Astrocyte of the cerebellum (primary cell): Measurements from ENCODE around the gene WFS1.
A peak's percentile ranks its signal among the peaks of the same experiment; 100 is the strongest.

Experiments
- DNase-seq: peaks from one replicate; pipeline ENCODE4 v3.0.0-alpha.2; 2011; ENCODE audit warnings: low read depth
- H3K4me3 ChIP-seq: 2 replicates; pipeline ENCODE4 v1.5.1; 2011; ENCODE audit warnings: mild to moderate bottlenecking, low read depth, low read length, moderate library complexity
- in situ Hi-C: cut with HindIII; loops from 2 replicates; pipeline ENCODE4 v1.10.0; 2017; ENCODE audit warnings: low sequenced_read_pairs
- TF ChIP-seq, protein P1 (sequence below): IDR thresholded peaks from 2 replicates; pipeline ENCODE4 v1.5.1; 2012; ENCODE audit warnings: low read length, low read depth, moderate library complexity, mild to moderate bottlenecking; ENCODE audit errors: missing control alignments

WFS1 gene

DNA sequence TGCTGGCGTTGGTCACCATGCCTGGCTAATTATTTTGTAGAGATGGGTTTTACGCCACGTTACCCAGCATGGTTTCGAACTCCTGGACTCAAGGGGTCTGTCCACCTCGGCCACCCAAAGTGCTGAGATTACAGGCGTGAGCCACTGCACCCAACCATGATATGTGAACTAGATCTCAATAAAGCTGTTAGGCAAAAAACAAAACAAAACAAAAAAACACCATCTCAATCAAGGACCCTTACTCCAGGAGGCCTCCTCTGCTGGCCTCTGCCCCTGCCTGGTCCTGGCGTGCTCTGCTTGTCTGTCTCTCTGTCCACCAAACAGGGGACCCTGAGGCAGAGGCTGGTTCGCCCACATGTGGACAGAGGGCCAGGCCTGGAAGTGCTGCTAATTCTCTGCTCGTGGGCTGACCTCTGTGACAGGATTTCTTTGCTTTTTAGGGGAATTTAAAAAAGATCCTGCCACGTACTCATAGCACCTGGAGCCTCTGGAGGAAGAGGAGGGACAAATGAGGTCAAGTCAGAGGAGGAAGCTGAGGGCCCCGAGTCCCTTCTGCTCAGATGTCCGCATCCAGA, 32.7 kb upstream of the WFS1 start:
- in situ Hi-C loops, result no loop called here
- H3K4me3 ChIP-seq, result no peak overlapping the region
- TF ChIP-seq, protein P1, sequence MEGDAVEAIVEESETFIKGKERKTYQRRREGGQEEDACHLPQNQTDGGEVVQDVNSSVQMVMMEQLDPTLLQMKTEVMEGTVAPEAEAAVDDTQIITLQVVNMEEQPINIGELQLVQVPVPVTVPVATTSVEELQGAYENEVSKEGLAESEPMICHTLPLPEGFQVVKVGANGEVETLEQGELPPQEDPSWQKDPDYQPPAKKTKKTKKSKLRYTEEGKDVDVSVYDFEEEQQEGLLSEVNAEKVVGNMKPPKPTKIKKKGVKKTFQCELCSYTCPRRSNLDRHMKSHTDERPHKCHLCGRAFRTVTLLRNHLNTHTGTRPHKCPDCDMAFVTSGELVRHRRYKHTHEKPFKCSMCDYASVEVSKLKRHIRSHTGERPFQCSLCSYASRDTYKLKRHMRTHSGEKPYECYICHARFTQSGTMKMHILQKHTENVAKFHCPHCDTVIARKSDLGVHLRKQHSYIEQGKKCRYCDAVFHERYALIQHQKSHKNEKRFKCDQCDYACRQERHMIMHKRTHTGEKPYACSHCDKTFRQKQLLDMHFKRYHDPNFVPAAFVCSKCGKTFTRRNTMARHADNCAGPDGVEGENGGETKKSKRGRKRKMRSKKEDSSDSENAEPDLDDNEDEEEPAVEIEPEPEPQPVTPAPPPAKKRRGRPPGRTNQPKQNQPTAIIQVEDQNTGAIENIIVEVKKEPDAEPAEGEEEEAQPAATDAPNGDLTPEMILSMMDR, result no peak
- DNase-seq, result no peak

- DNase-seq, result no peak
- no peak overlapping the region for H3K4me3 ChIP-seq
- in situ Hi-C loops, result no loop called here
- TF ChIP-seq, protein P1, result no peak
Observed at GRCh38 chr4:6239486-6239885, 30.2 kb upstream of the WFS1 start.

DNA sequence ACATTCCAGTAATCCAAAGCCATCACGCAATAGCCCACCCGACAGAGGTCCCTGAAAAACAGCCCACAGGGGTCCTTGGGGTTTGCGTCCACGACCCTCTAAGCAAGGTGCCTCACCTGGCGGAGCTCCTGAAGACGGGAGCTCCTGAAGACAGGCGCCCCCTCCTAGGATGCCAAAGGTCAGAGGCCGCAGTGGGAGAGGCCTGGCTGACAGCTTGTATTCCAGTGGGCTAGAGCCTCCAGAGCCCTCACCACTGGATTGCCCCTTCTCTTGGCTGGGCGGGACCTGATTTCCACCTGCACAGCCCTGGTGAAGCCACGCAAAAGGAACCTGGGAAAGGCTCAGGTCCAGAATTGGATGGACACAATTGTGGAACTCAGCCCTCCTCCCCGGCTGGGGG, 29.7 kb upstream of the WFS1 start:
- in situ Hi-C loops, result no loop called here

DNA sequence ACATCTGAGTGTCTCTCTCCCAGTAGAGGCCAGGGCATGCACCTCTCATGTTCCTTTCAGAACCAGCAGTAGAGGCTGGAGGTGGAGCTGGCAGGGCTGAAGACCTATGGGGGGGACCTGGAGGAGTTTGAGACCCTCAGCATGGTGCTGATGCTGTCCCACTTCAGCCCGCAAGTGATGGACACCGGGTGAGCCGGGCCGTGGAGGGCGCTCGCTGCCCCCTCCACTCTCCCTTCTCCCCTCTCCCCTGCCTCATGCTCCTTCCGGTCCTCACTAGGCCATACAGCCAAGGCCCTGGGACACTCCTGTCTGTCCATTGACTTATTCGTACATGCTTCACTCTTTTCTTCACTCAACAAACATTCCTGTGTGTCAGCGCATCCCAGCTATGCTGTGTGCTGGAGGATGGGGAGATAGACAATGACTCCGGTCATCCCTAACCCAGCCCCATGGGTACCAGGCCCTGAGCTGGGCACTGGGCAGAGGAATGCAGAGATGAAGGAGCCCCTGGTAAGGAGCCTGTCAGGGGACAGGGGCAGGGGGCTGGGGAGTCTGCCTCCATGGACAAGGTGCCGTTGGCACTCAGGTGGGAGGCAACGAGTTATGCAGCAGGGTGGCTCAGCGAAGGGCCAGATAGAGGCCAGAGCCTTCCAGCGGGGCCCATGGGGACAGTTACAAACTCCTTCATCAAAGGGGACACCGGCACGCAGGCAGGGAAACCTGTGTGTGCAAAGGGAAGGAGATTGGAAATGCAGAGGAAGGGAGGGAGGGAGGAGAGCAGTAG, 28.4 kb upstream of the WFS1 start:
- TF ChIP-seq, protein P1, result no peak
- in situ Hi-C loops, result no loop called here
- no peak for DNase-seq
- no peak overlapping the region for H3K4me3 ChIP-seq

More for the DNA sequence above, 29.7 kb upstream of the WFS1 start:
- TF ChIP-seq, protein P1, result no peak
- H3K4me3 ChIP-seq, result no peak overlapping the region
- no peak for DNase-seq

- TF ChIP-seq, protein P1, result no peak
- in situ Hi-C loops, result no loop called here
- DNase-seq, result no peak
- H3K4me3 ChIP-seq, result no peak overlapping the region
Observed at GRCh38 chr4:6242271-6243029, 27.2 kb upstream of the WFS1 start.

GRCh38 chr4:6245246-6246169, 24.1 kb upstream of the WFS1 start:
- H3K4me3 ChIP-seq, result peak overlapping the region; percentile 15
- no peak for DNase-seq
- TF ChIP-seq, protein P1, result no peak
- in situ Hi-C loops, result no loop called here
